ENCODE data around the gene NEUROD2. TPM values are rescaled to one million over a fixed set of nuclear protein-coding genes. Genes with fewer than 3 reads are reported as not detected.

NEUROD2 gene
- total RNA-seq, 2 donors from 2014 or later, result not detected

DNA sequence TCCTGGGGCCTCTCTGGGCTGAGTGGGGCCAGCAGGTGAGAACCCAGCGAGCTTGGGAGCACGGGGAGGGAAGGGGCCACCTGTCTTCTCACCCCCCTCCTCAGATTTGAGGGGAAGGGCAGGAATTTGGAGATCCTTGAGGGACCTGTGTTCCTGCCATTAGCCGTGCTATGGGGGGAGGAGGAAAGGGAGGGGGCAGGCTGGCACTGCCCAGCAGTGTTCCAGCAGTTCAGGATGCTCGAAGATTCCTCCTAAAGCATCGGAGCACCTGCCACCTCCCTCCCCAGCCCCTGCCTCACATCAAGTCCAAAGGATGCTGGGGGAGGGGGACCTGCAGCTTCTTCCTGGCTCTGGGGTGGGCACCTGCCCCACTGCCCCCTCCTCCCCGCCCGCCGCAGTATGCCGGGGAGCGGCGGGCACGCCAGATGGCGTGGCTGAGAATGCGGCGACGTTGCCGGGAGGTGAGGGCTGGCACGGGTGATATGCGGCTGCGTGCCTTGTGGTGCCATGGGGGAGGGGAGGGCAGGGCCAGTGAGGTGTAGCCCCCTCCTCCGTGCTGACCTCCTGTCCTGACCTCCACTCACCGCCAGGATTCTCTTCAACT, 4.7 kb upstream of the NEUROD2 start:
- Histone ChIP-seq H3K36me3 (no peaks in the 10 kb centered on the region), H3K9me3 (no peaks in the 10 kb centered on the region), H3K27ac (no peak overlapping the region), H3K27me3 (peaks cover 13% of the 10 kb centered on the region), H3K4me1 (no peaks in the 10 kb centered on the region), H3K4me3 (no peak overlapping the region), H3K9ac (ENCODE audit: low read depth in 2 of 2, low read length in 2 of 2) (no peak overlapping the region)
- intact Hi-C loops (cut with DNase I), result no loop called here
- no peak for DNase-seq
- TF ChIP-seq, protein P1, sequence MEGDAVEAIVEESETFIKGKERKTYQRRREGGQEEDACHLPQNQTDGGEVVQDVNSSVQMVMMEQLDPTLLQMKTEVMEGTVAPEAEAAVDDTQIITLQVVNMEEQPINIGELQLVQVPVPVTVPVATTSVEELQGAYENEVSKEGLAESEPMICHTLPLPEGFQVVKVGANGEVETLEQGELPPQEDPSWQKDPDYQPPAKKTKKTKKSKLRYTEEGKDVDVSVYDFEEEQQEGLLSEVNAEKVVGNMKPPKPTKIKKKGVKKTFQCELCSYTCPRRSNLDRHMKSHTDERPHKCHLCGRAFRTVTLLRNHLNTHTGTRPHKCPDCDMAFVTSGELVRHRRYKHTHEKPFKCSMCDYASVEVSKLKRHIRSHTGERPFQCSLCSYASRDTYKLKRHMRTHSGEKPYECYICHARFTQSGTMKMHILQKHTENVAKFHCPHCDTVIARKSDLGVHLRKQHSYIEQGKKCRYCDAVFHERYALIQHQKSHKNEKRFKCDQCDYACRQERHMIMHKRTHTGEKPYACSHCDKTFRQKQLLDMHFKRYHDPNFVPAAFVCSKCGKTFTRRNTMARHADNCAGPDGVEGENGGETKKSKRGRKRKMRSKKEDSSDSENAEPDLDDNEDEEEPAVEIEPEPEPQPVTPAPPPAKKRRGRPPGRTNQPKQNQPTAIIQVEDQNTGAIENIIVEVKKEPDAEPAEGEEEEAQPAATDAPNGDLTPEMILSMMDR (IDR thresholded peaks at IDR 0.05), result no peak

DNA sequence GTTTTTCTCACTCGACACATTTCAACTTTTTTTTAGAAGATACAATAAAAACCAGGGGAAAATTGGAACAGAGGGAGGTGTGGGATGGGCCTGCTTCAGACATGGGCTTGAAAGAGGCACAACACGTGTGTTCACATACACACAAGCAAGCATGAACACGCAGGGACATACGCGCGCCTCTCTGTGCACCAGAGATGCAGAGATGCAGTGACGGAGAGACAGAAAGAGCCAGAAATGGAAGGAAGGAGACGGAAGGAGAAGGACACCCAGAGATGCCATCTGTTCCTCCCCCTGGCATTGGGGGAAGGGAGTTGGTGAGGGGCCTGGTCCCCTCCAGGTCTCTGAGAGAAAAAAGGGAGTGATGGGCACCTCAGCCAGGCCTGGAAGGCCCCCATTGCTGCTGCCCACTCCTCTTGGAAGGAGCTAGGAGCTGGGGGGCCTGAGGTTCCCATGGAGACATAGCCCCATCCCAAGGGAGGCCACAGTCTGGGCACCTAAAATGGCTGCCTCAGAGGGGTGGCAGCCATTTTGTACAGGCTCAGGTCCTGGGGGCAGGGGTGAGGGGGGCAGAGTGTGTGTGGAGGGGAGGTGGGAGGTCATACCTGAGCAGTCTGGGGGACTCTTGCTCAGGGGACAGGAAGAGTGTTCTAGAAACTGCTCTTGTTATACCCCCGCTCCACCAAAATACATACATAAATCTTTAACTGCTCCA, 3.8 kb upstream of the NEUROD2 start:
- no peak overlapping the region for H3K9ac ChIP-seq (ENCODE audit: low read depth in 2 of 2, low read length in 2 of 2)

DNA sequence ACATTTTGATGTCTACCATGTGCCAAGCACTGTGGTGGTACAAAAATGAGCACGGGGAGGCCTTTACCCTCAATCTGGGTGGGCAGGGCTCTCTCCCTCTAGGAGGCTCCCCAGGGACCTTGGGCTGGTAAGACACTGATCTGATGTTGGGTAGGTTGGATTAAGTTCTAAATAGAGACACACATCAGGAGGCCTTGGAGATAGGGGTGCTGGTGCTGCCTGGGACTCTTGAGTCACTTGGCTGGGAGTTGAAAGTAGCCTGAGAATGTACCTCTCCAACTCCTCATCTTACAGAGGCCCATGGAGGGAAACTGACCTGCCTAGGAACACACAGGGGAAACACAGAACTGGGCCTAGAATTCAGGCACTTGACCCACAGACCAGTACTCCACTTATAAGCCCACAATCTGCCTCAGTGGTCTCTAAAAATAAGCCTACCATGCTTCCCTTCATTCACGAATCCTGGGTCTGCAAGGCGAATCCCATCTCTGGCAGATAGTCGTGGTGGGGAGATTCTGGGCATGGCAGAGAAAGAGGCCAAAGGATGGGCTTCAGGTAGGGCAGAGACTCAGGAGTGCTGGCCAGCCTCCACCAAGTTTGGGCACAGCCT, 1.8 kb upstream of the NEUROD2 start:
- no peaks in the 10 kb centered on the region for H3K4me1 ChIP-seq
- peaks cover 42% of the 10 kb centered on the region for H3K27me3 ChIP-seq
- H3K9me3 ChIP-seq, result no peaks in the 10 kb centered on the region
- no peaks in the 10 kb centered on the region for H3K36me3 ChIP-seq
- no peak overlapping the region for H3K4me3 ChIP-seq
- H3K9ac ChIP-seq (ENCODE audit: low read depth in 2 of 2, low read length in 2 of 2), result no peak overlapping the region
- TF ChIP-seq, protein P1 (IDR thresholded peaks at IDR 0.05), result no peak
- H3K27ac ChIP-seq, result no peak overlapping the region
- intact Hi-C loops (cut with DNase I), result no loop called here
- no peak for DNase-seq

More for the DNA sequence above, 3.8 kb upstream of the NEUROD2 start:
- no peak for DNase-seq
- H3K4me3 ChIP-seq, result no peak overlapping the region
- intact Hi-C loops (cut with DNase I), result no loop called here
- H3K36me3 ChIP-seq, result no peaks in the 10 kb centered on the region
- TF ChIP-seq, protein P1 (IDR thresholded peaks at IDR 0.05), result no peak
- no peaks in the 10 kb centered on the region for H3K4me1 ChIP-seq
- no peaks in the 10 kb centered on the region for H3K9me3 ChIP-seq
- no peak overlapping the region for H3K27ac ChIP-seq
- H3K27me3 ChIP-seq, result peaks cover 22% of the 10 kb centered on the region

DNA sequence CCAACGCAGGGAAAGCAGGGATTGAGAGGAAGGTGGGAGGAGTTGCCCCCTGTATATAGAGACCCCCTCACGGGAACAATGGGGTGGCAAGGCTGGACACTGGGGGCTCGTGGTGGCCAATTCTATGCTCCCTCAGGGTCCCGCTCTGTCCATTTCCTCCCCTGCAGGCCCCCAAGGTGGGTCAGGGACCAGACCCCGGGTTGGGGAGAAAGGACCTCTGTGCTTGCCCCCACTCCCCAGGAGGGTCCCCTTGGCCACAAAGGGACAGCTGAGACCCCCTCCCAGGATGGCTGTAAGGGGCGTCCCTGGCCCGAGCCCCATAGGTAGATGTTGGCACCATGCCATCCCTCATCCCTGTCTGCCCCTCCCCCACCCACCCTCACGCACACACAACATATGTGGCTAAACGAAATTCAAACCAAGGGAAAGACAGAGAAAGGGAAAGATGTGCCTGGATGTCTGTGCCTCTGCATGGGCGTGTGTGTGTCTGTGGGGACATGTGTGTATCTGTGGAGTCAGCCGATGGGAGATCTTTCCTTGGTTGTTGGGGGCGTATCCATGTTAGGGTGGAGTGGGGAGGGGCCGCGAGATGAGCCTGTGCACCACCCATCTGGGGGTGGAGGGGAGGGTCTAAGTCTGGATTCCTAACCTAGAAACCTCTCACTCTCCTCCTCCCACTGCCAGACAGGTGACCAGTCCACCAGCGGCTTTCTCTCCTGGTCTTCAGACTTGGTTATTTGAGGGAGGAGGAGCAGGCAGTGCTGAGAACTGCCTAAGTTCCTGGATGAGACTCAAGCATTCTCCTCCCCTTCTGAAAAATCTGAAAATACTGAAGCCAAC, 642 bp upstream of the NEUROD2 start:
- no peaks in the 10 kb centered on the region for H3K4me1 ChIP-seq
- TF ChIP-seq, protein P1 (IDR thresholded peaks at IDR 0.05), result no peak
- H3K27ac ChIP-seq, result no peak overlapping the region
- H3K4me3 ChIP-seq, result no peak overlapping the region
- no peak overlapping the region for H3K9ac ChIP-seq (ENCODE audit: low read depth in 2 of 2, low read length in 2 of 2)
- H3K36me3 ChIP-seq, result no peaks in the 10 kb centered on the region
- H3K9me3 ChIP-seq, result no peaks in the 10 kb centered on the region
- peaks cover 54% of the 10 kb centered on the region for H3K27me3 ChIP-seq
- DNase-seq, result no peak
- intact Hi-C loops (cut with DNase I), result no loop called here

Data from colonic mucosa (tissue), 4 donors.